ENCODE data around the gene PDC. TPM values are rescaled to one million over a fixed set of nuclear protein-coding genes. Genes with fewer than 3 reads are reported as not detected.

PDC gene
- total RNA-seq (ENCODE audit: low replicate concordance) = not detected in 2 replicates
- long read RNA-seq = 0 reads

DNA sequence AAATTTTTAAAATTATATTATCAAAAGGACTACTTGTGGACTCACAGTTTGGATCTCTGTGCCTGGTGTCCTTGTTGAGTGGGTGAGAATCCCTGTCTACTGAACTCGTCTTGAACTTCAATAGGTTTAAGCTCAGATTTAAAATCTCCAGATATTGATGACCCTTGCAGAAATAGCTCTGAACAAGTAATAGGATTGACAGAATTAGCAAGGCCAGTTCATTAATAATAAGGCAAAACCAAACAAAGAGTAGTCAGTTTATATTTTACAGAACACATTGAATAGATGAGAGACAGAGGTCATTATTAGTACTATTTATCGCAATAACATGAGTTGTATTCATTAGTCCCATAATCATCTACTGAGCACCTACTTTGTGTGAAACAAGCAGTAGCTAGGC is at the start of gene PDC:
TSS of gene PDC (minus strand) at position 101 of the 400 bp plus-strand sequence. CDS start 11,655 bp downstream, outside the sequence.
- no peaks in the 10 kb centered on the region for H3K27me3 Mint-ChIP-seq
- no peaks in the 10 kb centered on the region for H3K9me3 Mint-ChIP-seq

DNA sequence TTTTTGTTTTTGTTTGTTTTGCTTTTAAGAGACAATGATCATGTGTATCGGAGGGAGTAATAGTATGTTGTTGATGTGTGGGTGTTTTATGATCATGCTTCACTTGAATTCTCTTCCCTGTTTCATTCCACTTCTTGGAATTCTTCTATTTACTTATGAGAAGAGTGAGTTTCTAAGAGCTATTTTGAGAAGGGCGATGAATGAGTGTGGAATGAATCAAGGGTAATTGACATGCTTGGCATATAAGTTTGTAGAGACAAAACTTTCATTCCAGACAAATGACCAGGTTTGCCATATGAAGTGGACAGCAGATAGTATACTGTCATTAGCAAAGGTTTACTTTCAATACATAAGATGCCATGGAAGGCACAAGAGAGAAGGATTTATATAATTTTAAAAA is 42.3 kb upstream of the PDC start:
- Mint-ChIP-seq H3K27me3 (no peaks in the 10 kb centered on the region), H3K4me1 (ENCODE audit: unreplicated experiment) (peaks cover 22% of the 10 kb centered on the region), H3K4me3 (no peak overlapping the region), H3K9me3 (peaks cover 7% of the 10 kb centered on the region), H3K27ac (no peak overlapping the region), H3K36me3 (no peaks in the 10 kb centered on the region)
- DNase-seq (ENCODE audit: extremely low spot score, unreplicated experiment) = no peak
- TF ChIP-seq, protein P1, sequence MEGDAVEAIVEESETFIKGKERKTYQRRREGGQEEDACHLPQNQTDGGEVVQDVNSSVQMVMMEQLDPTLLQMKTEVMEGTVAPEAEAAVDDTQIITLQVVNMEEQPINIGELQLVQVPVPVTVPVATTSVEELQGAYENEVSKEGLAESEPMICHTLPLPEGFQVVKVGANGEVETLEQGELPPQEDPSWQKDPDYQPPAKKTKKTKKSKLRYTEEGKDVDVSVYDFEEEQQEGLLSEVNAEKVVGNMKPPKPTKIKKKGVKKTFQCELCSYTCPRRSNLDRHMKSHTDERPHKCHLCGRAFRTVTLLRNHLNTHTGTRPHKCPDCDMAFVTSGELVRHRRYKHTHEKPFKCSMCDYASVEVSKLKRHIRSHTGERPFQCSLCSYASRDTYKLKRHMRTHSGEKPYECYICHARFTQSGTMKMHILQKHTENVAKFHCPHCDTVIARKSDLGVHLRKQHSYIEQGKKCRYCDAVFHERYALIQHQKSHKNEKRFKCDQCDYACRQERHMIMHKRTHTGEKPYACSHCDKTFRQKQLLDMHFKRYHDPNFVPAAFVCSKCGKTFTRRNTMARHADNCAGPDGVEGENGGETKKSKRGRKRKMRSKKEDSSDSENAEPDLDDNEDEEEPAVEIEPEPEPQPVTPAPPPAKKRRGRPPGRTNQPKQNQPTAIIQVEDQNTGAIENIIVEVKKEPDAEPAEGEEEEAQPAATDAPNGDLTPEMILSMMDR (conservative IDR thresholded peaks at IDR 0.05) = no peak

More for the DNA sequence above, at the start of gene PDC:
- Mint-ChIP-seq H3K4me3 (no peak within 1 kb of the TSS), H3K36me3 (no peaks in the 10 kb centered on the region), H3K27ac (no peak within 1 kb of the TSS), H3K4me1 (ENCODE audit: unreplicated experiment) (no peaks in the 10 kb centered on the region)
- TF ChIP-seq, protein P1 (conservative IDR thresholded peaks at IDR 0.05) = no peak
- DNase-seq (ENCODE audit: extremely low spot score, unreplicated experiment) = no peak

DNA sequence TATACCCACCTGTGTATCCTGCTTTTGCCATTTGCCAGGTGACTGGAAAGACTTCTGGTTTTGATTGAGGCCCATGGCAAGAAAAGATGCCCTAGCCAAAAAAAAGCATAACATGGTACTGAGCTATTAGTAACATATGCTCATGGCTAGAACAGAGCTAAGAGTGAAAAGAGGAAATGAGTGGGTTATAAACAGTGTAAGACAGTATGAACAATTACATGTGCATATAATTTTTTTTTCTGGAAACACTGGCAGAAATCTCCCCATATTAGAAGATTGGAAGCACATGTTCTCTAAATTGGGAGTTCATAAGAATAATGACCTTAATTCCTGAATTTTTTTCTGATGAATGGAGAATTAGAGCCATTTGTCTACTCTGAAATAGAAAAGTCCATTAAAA is 41.2 kb upstream of the PDC start:
- no peaks in the 10 kb centered on the region for H3K36me3 Mint-ChIP-seq
- no peak overlapping the region for H3K27ac Mint-ChIP-seq
- no peak for DNase-seq (ENCODE audit: extremely low spot score, unreplicated experiment)
- TF ChIP-seq, protein P1 (conservative IDR thresholded peaks at IDR 0.05) = no peak
- no peaks in the 10 kb centered on the region for H3K27me3 Mint-ChIP-seq
- peaks cover 7% of the 10 kb centered on the region for H3K9me3 Mint-ChIP-seq
- H3K4me1 Mint-ChIP-seq (ENCODE audit: unreplicated experiment) = peaks cover 22% of the 10 kb centered on the region
- H3K4me3 Mint-ChIP-seq = no peak overlapping the region

DNA sequence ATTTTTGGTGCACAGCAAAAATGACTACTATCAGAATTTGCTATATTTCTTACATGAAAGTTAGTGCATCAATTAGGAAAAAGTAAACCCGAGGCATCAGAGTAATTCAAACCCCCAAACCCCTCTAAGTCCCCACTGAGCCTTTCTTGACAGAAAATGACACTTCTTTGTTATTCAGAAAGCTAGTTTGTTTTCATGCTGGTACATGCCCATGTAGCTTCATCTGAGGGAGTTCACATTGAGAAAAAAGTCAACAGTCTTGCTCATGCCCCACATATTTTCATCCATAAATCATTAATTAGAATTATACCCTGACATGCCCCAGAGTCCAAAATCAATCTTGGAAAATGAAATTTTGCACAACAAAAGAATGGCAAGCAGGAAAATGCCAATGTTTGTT is 39.9 kb upstream of the PDC start:
- Mint-ChIP-seq H3K4me1 (ENCODE audit: unreplicated experiment) (peaks cover 22% of the 10 kb centered on the region), H3K27me3 (no peaks in the 10 kb centered on the region), H3K9me3 (peaks cover 7% of the 10 kb centered on the region), H3K36me3 (no peaks in the 10 kb centered on the region), H3K27ac (no peak overlapping the region), H3K4me3 (no peak overlapping the region)
- TF ChIP-seq, protein P1 (conservative IDR thresholded peaks at IDR 0.05) = no peak
- no peak for DNase-seq (ENCODE audit: extremely low spot score, unreplicated experiment)

DNA sequence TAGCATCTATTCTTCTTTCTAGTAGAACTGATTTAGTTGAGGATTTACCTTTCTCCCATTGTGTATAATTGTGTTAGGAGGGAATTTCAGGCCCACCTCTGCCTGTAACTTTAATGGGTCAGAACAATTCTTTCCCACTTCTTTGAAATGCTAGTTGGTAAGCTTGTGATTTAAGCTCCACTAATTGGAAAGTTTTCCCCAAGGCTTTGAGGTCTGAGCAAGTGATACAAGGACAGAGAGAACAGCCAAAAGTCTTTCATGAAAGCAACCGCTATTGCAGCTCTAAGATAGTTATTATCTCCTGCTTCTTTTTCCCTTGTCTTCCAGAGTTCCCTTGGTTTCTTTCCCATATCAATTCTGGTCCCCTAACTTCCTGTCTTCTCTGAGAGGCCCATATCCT is 38.7 kb upstream of the PDC start:
- TF ChIP-seq, protein P1 (conservative IDR thresholded peaks at IDR 0.05) = no peak

More for the DNA sequence above, 38.7 kb upstream of the PDC start:
- Mint-ChIP-seq H3K4me1 (ENCODE audit: unreplicated experiment) (peaks cover 22% of the 10 kb centered on the region), H3K27ac (no peak overlapping the region), H3K4me3 (no peak overlapping the region), H3K9me3 (peaks cover 3% of the 10 kb centered on the region), H3K27me3 (no peaks in the 10 kb centered on the region), H3K36me3 (no peaks in the 10 kb centered on the region)
- DNase-seq (ENCODE audit: extremely low spot score, unreplicated experiment) = no peak

Data from type B pancreatic cell (in vitro differentiated cells).